Immature natural killer cell (primary cell): ENCODE measurements around the gene PPP2R2B. TPM values are rescaled to one million over a fixed set of nuclear protein-coding genes. Genes with fewer than 3 reads are reported as not detected.

Experiments
- DNase-seq, 3 donors: peaks; one replicate each; pipeline ENCODE4 v3.0.0; 2022; ENCODE audit warnings: mixed read lengths in 1 of 3
- H3K27ac Mint-ChIP-seq, 6 donors: one replicate each; pipeline ENCODE4 v1.8.0; 2020; ENCODE audit warnings: mixed read lengths in 6 of 6, mild to moderate bottlenecking in 5 of 6, inconsistent platforms in 4 of 6, moderate library complexity in 3 of 6
- H3K27me3 Mint-ChIP-seq, 3 donors: one replicate each; pipeline ENCODE4 v1.8.0; 2020 to 2021; ENCODE audit warnings: low read depth in 3 of 3, mild to moderate bottlenecking in 3 of 3, mixed read lengths in 3 of 3, moderate library complexity in 3 of 3, inconsistent platforms in 1 of 3
- H3K36me3 Mint-ChIP-seq, 3 donors: one replicate each; pipeline ENCODE4 v1.8.0; 2020; ENCODE audit warnings: mixed read lengths in 3 of 3, inconsistent platforms in 2 of 3, mild to moderate bottlenecking in 2 of 3
- H3K4me1 Mint-ChIP-seq, 2 donors: one replicate each; pipeline ENCODE4 v1.8.0; 2020; ENCODE audit warnings: inconsistent platforms in 2 of 2, mild to moderate bottlenecking in 2 of 2, mixed read lengths in 2 of 2, moderate library complexity in 1 of 2
- H3K4me3 Mint-ChIP-seq, 5 donors: one replicate each; pipeline ENCODE4 v1.8.0; 2020; ENCODE audit warnings: mild to moderate bottlenecking in 5 of 5, mixed read lengths in 5 of 5, inconsistent platforms in 3 of 5, moderate library complexity in 3 of 5
- H3K9me3 Mint-ChIP-seq, 6 donors: one replicate each; pipeline ENCODE4 v1.8.0; 2020; ENCODE audit warnings: mild to moderate bottlenecking in 6 of 6, mixed read lengths in 6 of 6, inconsistent platforms in 4 of 6, moderate library complexity in 3 of 6
- polyA plus RNA-seq, 3 donors: library from polyadenylated mRNA; unstranded; fragments of 300-500 nt; fragmentation: Illumina TruSeq; gene quantifications; one replicate each; pipeline ENCODE4 v1.2.3, GENCODE V29; 2021

PPP2R2B gene
- polyA plus RNA-seq, 3 donors from 2014 or later = 35.6 to 62.3 (median 41.0) TPM

- H3K27ac Mint-ChIP-seq = no peak overlapping the region
- H3K4me1 Mint-ChIP-seq = peaks cover 32 to 37% of the 10 kb centered on the region in 2 donors
- peaks cover 8 to 11% (median 10%) of the 10 kb centered on the region in 6 donors for H3K9me3 Mint-ChIP-seq
- peaks cover 0 to 2% (median 1%) of the 10 kb centered on the region in 3 donors for H3K27me3 Mint-ChIP-seq
- H3K36me3 Mint-ChIP-seq = peaks cover 13 to 15% (median 14%) of the 10 kb centered on the region in 3 donors
- DNase-seq = no peak
- H3K4me3 Mint-ChIP-seq = no peak overlapping the region
These were observed 151.7 kb downstream of the PPP2R2B start for GRCh38 chr5:146726891-146727290.

DNA sequence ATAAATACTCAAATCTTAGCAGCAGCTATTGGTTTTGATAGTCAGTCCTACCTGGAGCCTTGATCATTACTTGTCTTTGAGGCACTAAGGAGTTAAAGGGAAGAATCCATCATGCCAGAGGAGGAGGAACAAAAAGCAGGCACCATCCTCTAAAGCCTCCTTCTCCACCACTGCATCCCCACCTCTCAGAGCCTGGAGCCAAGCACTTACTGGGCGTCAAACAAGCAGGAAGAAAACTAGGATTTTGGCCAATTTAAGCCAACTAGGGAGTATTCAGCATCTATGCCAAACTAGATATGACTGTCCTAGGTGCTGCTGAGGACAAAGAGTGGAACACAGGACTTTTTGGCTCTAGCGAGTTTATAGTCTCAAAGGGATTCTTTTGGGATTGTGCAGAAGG is 152.5 kb downstream of the PPP2R2B start:
- Mint-ChIP-seq H3K27me3 (peaks cover 0 to 2% (median 1%) of the 10 kb centered on the region in 3 donors), H3K36me3 (peaks cover 13 to 15% (median 14%) of the 10 kb centered on the region in 3 donors), H3K27ac (peak overlapping the region in 1 of 6 donors; percentile 31), H3K4me3 (no peak overlapping the region), H3K4me1 (peaks cover 30 to 45% of the 10 kb centered on the region in 2 donors), H3K9me3 (peaks cover 8 to 11% (median 10%) of the 10 kb centered on the region in 6 donors)
- no peak for DNase-seq

- Mint-ChIP-seq H3K27ac (no peak overlapping the region), H3K36me3 (peaks cover 7 to 12% (median 10%) of the 10 kb centered on the region in 3 donors), H3K27me3 (peaks cover 0 to 2% (median 1%) of the 10 kb centered on the region in 3 donors), H3K4me3 (no peak overlapping the region), H3K9me3 (peaks cover 8 to 11% (median 10%) of the 10 kb centered on the region in 6 donors), H3K4me1 (peaks cover 30 to 51% of the 10 kb centered on the region in 2 donors)
- no peak for DNase-seq
These were observed 153.5 kb downstream of the PPP2R2B start for GRCh38 chr5:146725025-146725424.

GRCh38 chr5:146722361-146722779 is 156.2 kb downstream of the PPP2R2B start:
- Mint-ChIP-seq H3K27ac (no peak overlapping the region), H3K9me3 (no peaks in the 10 kb centered on the region), H3K4me3 (no peak overlapping the region), H3K27me3 (peaks cover 0 to 2% (median 1%) of the 10 kb centered on the region in 3 donors), H3K4me1 (peaks cover 23 to 52% of the 10 kb centered on the region in 2 donors), H3K36me3 (no peaks in the 10 kb centered on the region)
- no peak for DNase-seq

- DNase-seq = no peak
- peaks cover 0 to 2% (median 1%) of the 10 kb centered on the region in 3 donors for H3K27me3 Mint-ChIP-seq
- H3K4me1 Mint-ChIP-seq = peaks cover 23 to 48% of the 10 kb centered on the region in 2 donors
- H3K4me3 Mint-ChIP-seq = no peak overlapping the region
- no peaks in the 10 kb centered on the region for H3K36me3 Mint-ChIP-seq
- no peak overlapping the region for H3K27ac Mint-ChIP-seq
- no peaks in the 10 kb centered on the region for H3K9me3 Mint-ChIP-seq
These were observed 157.3 kb downstream of the PPP2R2B start for GRCh38 chr5:146721073-146721815.

- Mint-ChIP-seq H3K4me3 (no peak overlapping the region), H3K4me1 (peaks cover 23 to 48% of the 10 kb centered on the region in 2 donors), H3K27me3 (peaks cover 0 to 2% (median 1%) of the 10 kb centered on the region in 3 donors), H3K9me3 (no peaks in the 10 kb centered on the region), H3K27ac (peak overlapping the region in 2 of 6 donors; percentile 14 to 35), H3K36me3 (no peaks in the 10 kb centered on the region)
- no peak for DNase-seq
These were observed 158.4 kb downstream of the PPP2R2B start for GRCh38 chr5:146720107-146720506.

DNA sequence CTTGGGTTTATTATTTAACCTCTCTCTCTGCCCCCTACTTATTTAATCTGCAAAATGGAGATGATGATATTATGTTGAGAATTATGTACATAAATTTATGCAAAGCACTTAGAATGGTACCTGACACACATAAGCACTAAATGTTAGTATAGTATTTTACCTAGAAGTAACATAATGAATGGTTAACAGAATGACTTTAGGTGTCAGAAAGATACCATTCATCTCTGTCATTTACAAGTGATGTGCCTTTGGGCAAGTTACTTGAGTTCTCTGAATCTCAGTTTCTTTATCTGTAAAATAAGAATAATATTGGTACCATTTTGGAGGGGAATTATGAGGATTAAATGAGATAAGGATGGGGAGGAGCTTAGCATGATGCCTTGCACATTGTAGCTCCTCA is 159.4 kb downstream of the PPP2R2B start:
- no peaks in the 10 kb centered on the region for H3K36me3 Mint-ChIP-seq
- DNase-seq = no peak
- no peaks in the 10 kb centered on the region for H3K9me3 Mint-ChIP-seq
- peaks cover 0 to 2% (median 1%) of the 10 kb centered on the region in 3 donors for H3K27me3 Mint-ChIP-seq
- no peak overlapping the region for H3K4me3 Mint-ChIP-seq
- no peak overlapping the region for H3K27ac Mint-ChIP-seq
- H3K4me1 Mint-ChIP-seq = peaks cover 21 to 48% of the 10 kb centered on the region in 2 donors

GRCh38 chr5:146718609-146719008 is 159.9 kb downstream of the PPP2R2B start:
- no peak for DNase-seq
- Mint-ChIP-seq H3K4me3 (no peak overlapping the region), H3K4me1 (peaks cover 21 to 48% of the 10 kb centered on the region in 2 donors), H3K36me3 (no peaks in the 10 kb centered on the region), H3K27me3 (peaks cover 0 to 2% (median under 1%) of the 10 kb centered on the region in 3 donors), H3K9me3 (no peaks in the 10 kb centered on the region), H3K27ac (no peak overlapping the region)

GRCh38 chr5:146717951-146718350 is 160.6 kb downstream of the PPP2R2B start:
- no peak for DNase-seq
- no peaks in the 10 kb centered on the region for H3K36me3 Mint-ChIP-seq
- no peak overlapping the region for H3K4me3 Mint-ChIP-seq
- peaks cover 18 to 43% of the 10 kb centered on the region in 2 donors for H3K4me1 Mint-ChIP-seq
- peaks cover 0 to 2% (median 0%) of the 10 kb centered on the region in 3 donors for H3K27me3 Mint-ChIP-seq
- no peaks in the 10 kb centered on the region for H3K9me3 Mint-ChIP-seq
- no peak overlapping the region for H3K27ac Mint-ChIP-seq

- Mint-ChIP-seq H3K9me3 (no peaks in the 10 kb centered on the region), H3K27ac (no peak overlapping the region), H3K4me1 (peaks cover 9 to 29% of the 10 kb centered on the region in 2 donors), H3K27me3 (no peaks in the 10 kb centered on the region), H3K4me3 (no peak overlapping the region), H3K36me3 (no peaks in the 10 kb centered on the region)
- no peak for DNase-seq
These were observed 161.9 kb downstream of the PPP2R2B start for GRCh38 chr5:146716636-146717035.

DNA sequence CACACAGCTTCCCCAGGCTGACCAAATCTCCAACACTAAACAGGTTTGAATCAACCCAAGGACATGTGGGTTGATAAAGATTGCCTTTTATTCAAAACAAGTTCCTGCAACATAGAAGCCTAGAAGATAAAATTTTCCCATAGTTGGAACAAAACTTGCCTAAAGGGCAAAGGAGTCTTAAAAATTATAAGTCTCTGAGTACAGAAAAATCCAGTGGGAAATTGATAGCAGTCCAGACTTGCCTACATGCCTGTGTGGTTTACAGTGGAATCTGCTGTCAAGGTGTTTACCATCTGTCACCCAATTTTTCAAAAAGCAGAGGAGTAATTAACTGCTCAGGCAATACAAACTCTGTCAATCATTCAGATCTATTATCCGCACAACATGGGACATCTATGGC is 168.2 kb downstream of the PPP2R2B start:
- H3K27me3 Mint-ChIP-seq = no peaks in the 10 kb centered on the region
- H3K36me3 Mint-ChIP-seq = peaks cover 0 to 7% (median 6%) of the 10 kb centered on the region in 3 donors
- no peak overlapping the region for H3K4me3 Mint-ChIP-seq
- peak overlapping the region in 1 of 6 donors; percentile 20 for H3K27ac Mint-ChIP-seq
- no peak for DNase-seq
- peaks cover 12 to 33% of the 10 kb centered on the region in 2 donors for H3K4me1 Mint-ChIP-seq
- H3K9me3 Mint-ChIP-seq = no peaks in the 10 kb centered on the region

DNA sequence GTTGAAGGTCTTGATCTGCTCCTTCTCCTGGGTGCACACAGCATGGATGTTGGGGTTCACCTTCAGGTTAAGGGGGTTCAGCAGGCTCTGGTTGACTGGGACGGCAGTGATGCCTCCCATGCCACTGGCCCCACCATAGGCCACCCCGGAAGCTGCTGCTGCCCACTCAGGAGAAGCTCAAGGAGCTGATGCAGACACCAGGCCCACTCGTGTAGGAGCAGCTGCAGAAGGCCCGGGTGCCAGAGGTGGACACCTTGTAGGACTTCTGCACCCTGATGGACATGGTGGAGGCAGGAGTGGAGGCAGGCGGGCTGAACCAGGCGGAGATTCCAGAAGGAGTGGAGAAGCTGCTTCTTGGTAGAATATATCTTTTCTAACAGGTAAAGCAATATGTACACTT is 171.2 kb downstream of the PPP2R2B start:
- H3K9me3 Mint-ChIP-seq = no peaks in the 10 kb centered on the region

GRCh38 chr5:146706321-146706972 is 172.1 kb downstream of the PPP2R2B start:
- peaks cover 0 to 7% (median 6%) of the 10 kb centered on the region in 3 donors for H3K36me3 Mint-ChIP-seq
- peak overlapping the region in 1 of 6 donors; percentile 21 for H3K27ac Mint-ChIP-seq
- H3K4me1 Mint-ChIP-seq = peaks cover 35 to 60% of the 10 kb centered on the region in 2 donors
- H3K9me3 Mint-ChIP-seq = no peaks in the 10 kb centered on the region
- DNase-seq = peak in 1 of 3 donors; percentile 6
- no peak overlapping the region for H3K4me3 Mint-ChIP-seq
- H3K27me3 Mint-ChIP-seq = no peaks in the 10 kb centered on the region

More for the DNA sequence above, 171.2 kb downstream of the PPP2R2B start:
- Mint-ChIP-seq H3K4me1 (peaks cover 32 to 57% of the 10 kb centered on the region in 2 donors), H3K27me3 (no peaks in the 10 kb centered on the region), H3K27ac (no peak overlapping the region), H3K36me3 (peaks cover 0 to 7% (median 6%) of the 10 kb centered on the region in 3 donors), H3K4me3 (no peak overlapping the region)
- DNase-seq = no peak
